Large intestine (tissue), 3 donors: Measurements from ENCODE around the gene CLRN3. TPM values are rescaled to one million over a fixed set of nuclear protein-coding genes. Genes with fewer than 3 reads are reported as not detected.

Experiments
- DNase-seq, 2 donors: peaks; one replicate each; pipeline versions ENCODE4 v3.0.0 to v3.0.0-alpha.2; 2013
- H3K27ac ChIP-seq: one replicate; pipeline ENCODE4 v1.5.1; 2013; ENCODE audit warnings: low read length
- H3K27me3 ChIP-seq: 2 replicates; pipeline ENCODE4 v1.6.1; 2013; ENCODE audit warnings: low read length; ENCODE audit not compliant: control insufficient read depth, insufficient read depth
- H3K36me3 ChIP-seq: 2 replicates; pipeline ENCODE4 v1.6.1; 2013; ENCODE audit warnings: low read length; ENCODE audit not compliant: control insufficient read depth, insufficient read depth
- H3K4me1 ChIP-seq: one replicate; pipeline ENCODE4 v1.6.1; 2013; ENCODE audit warnings: low read length; ENCODE audit not compliant: control insufficient read depth, insufficient read depth
- H3K4me3 ChIP-seq: one replicate; pipeline ENCODE4 v1.5.1; 2013; ENCODE audit warnings: low read length
- H3K9me3 ChIP-seq: one replicate; pipeline ENCODE4 v1.6.1; 2013; ENCODE audit warnings: mild to moderate bottlenecking, low read depth, low read length, moderate library complexity; ENCODE audit not compliant: control insufficient read depth
- WGBS: methylation state at CpG from one replicate; pipeline ENCODE4 v1.1.5; 2013; ENCODE audit warnings: low lambda C conversion rate; ENCODE audit not compliant: insufficient coverage; 5-methylcytosine and 5-hydroxymethylcytosine counted together
- polyA plus RNA-seq: library from polyadenylated mRNA; unstranded; fragments of 120-200 nt; gene quantifications from one replicate; pipeline ENCODE4 v1.2.1, GENCODE V29; 2013

CLRN3 gene
- polyA plus RNA-seq, 1 donor, result 121 TPM

- no CpG with 5 or more reads among the region's 8 CpGs for WGBS
- H3K36me3 ChIP-seq, result no peaks in the 10 kb centered on the region
Observed at GRCh38 chr10:127866276-127867013, 26.3 kb downstream of the CLRN3 start.

GRCh38 chr10:127863231-127863825, 29.4 kb downstream of the CLRN3 start:
- H3K27me3 ChIP-seq, result no peaks in the 10 kb centered on the region
- no peak overlapping the region for H3K27ac ChIP-seq
- no peak for DNase-seq
- H3K4me1 ChIP-seq, result no peaks in the 10 kb centered on the region
- H3K36me3 ChIP-seq, result no peaks in the 10 kb centered on the region
- no peak overlapping the region for H3K4me3 ChIP-seq
- no peaks in the 10 kb centered on the region for H3K9me3 ChIP-seq
- WGBS, result 100% methylated on average over 1 of the region's 6 CpGs

More at GRCh38 chr10:127866276-127867013, 26.3 kb downstream of the CLRN3 start:
- Histone ChIP-seq H3K9me3 (peaks cover 3% of the 10 kb centered on the region), H3K27me3 (no peaks in the 10 kb centered on the region), H3K27ac (no peak overlapping the region), H3K4me3 (no peak overlapping the region), H3K4me1 (no peaks in the 10 kb centered on the region)
- DNase-seq, result no peak

- Histone ChIP-seq H3K4me1 (no peaks in the 10 kb centered on the region), H3K4me3 (no peak overlapping the region), H3K9me3 (no peaks in the 10 kb centered on the region), H3K27me3 (no peaks in the 10 kb centered on the region), H3K27ac (no peak overlapping the region), H3K36me3 (no peaks in the 10 kb centered on the region)
- no peak for DNase-seq
- no CpG with 5 or more reads among the region's 6 CpGs for WGBS
Observed at GRCh38 chr10:127860592-127860991, 32.1 kb downstream of the CLRN3 start.

- no peak for DNase-seq
- Histone ChIP-seq H3K27ac (no peak overlapping the region), H3K4me1 (no peaks in the 10 kb centered on the region), H3K36me3 (no peaks in the 10 kb centered on the region), H3K27me3 (peaks cover 3% of the 10 kb centered on the region), H3K4me3 (no peak overlapping the region), H3K9me3 (no peaks in the 10 kb centered on the region)
- WGBS, result no CpG with 5 or more reads among the region's 10 CpGs
Observed at GRCh38 chr10:127855976-127856375, 36.8 kb downstream of the CLRN3 start.

- no peak overlapping the region for H3K4me3 ChIP-seq
- no peak overlapping the region for H3K27ac ChIP-seq
- no CpG with 5 or more reads among the region's 2 CpGs for WGBS
- no peak for DNase-seq
- peaks cover 3% of the 10 kb centered on the region for H3K27me3 ChIP-seq
- no peaks in the 10 kb centered on the region for H3K9me3 ChIP-seq
- H3K36me3 ChIP-seq, result no peaks in the 10 kb centered on the region
- H3K4me1 ChIP-seq, result no peaks in the 10 kb centered on the region
Observed at GRCh38 chr10:127855591-127855881, 37.2 kb downstream of the CLRN3 start.

- H3K4me1 ChIP-seq, result no peaks in the 10 kb centered on the region
- no peaks in the 10 kb centered on the region for H3K36me3 ChIP-seq
- H3K27me3 ChIP-seq, result peaks cover 3% of the 10 kb centered on the region
- H3K4me3 ChIP-seq, result no peak overlapping the region
- no peak for DNase-seq
- H3K27ac ChIP-seq, result no peak overlapping the region
- no CpG with 5 or more reads among the region's 15 CpGs for WGBS
- no peaks in the 10 kb centered on the region for H3K9me3 ChIP-seq
Observed at GRCh38 chr10:127854769-127855590, 37.8 kb downstream of the CLRN3 start.

- Histone ChIP-seq H3K9me3 (no peaks in the 10 kb centered on the region), H3K36me3 (no peaks in the 10 kb centered on the region), H3K27me3 (peaks cover 3% of the 10 kb centered on the region), H3K4me3 (no peak overlapping the region), H3K4me1 (no peaks in the 10 kb centered on the region), H3K27ac (no peak overlapping the region)
- 83% methylated on average over 1 of the region's 19 CpGs for WGBS
- peak; percentile 37 to 39 for DNase-seq
Observed at GRCh38 chr10:127853868-127854768, 38.6 kb downstream of the CLRN3 start.

- WGBS, result no CpG with 5 or more reads among the region's 7 CpGs
- H3K27me3 ChIP-seq, result peaks cover 3% of the 10 kb centered on the region
- no peaks in the 10 kb centered on the region for H3K4me1 ChIP-seq
- no peak overlapping the region for H3K4me3 ChIP-seq
- no peaks in the 10 kb centered on the region for H3K9me3 ChIP-seq
- DNase-seq, result no peak
- H3K36me3 ChIP-seq, result no peaks in the 10 kb centered on the region
- no peak overlapping the region for H3K27ac ChIP-seq
Observed at GRCh38 chr10:127852456-127852855, 40.3 kb downstream of the CLRN3 start.

GRCh38 chr10:127851661-127852194, 41.0 kb downstream of the CLRN3 start:
- Histone ChIP-seq H3K4me1 (no peaks in the 10 kb centered on the region), H3K4me3 (no peak overlapping the region), H3K9me3 (no peaks in the 10 kb centered on the region), H3K27ac (no peak overlapping the region), H3K27me3 (peaks cover 3% of the 10 kb centered on the region), H3K36me3 (no peaks in the 10 kb centered on the region)
- no peak for DNase-seq
- WGBS, result no CpG with 5 or more reads among the region's 14 CpGs

- H3K36me3 ChIP-seq, result no peaks in the 10 kb centered on the region
- no CpG with 5 or more reads among the region's 10 CpGs for WGBS
- H3K27me3 ChIP-seq, result peaks cover 3% of the 10 kb centered on the region
- H3K27ac ChIP-seq, result no peak overlapping the region
- no peaks in the 10 kb centered on the region for H3K9me3 ChIP-seq
- no peaks in the 10 kb centered on the region for H3K4me1 ChIP-seq
- H3K4me3 ChIP-seq, result no peak overlapping the region
- no peak for DNase-seq
Observed at GRCh38 chr10:127850944-127851343, 41.8 kb downstream of the CLRN3 start.
